Ishikawa (cell line): ENCODE measurements around the gene SLC2A8.

Source experiments
- CEBPB ChIP-seq: IDR thresholded peaks from 2 replicates; pipeline ENCODE4 v1.6.1; 2012
- CREB1 ChIP-seq: IDR thresholded peaks from 2 replicates; pipeline ENCODE4 v1.6.1; 2012; ENCODE audit warnings: low read depth
- EGR1 ChIP-seq: IDR thresholded peaks from 2 replicates; pipeline ENCODE4 v1.6.1; 2012
- EP300 ChIP-seq: IDR thresholded peaks from 2 replicates; pipeline ENCODE4 v1.6.1; 2012; ENCODE audit warnings: borderline replicate concordance
- FOXM1 ChIP-seq: IDR thresholded peaks from 2 replicates; pipeline ENCODE4 v1.6.1; 2012; ENCODE audit warnings: low read depth, borderline replicate concordance
- MAX ChIP-seq: IDR thresholded peaks from 2 replicates; pipeline ENCODE4 v1.6.1; 2012
- NFIC ChIP-seq: IDR thresholded peaks from 2 replicates; pipeline ENCODE4 v1.6.1; 2012
- RAD21 ChIP-seq: IDR thresholded peaks from 2 replicates; pipeline ENCODE4 v1.6.1; 2012; ENCODE audit warnings: low read depth
- REST ChIP-seq: IDR thresholded peaks from 2 replicates; pipeline ENCODE4 v1.6.1; 2012; ENCODE audit warnings: low read depth, mild to moderate bottlenecking
- TAF1 ChIP-seq: IDR thresholded peaks from 2 replicates; pipeline ENCODE4 v1.6.1; 2012; ENCODE audit warnings: low read depth, mild to moderate bottlenecking
- USF1 ChIP-seq: IDR thresholded peaks from 2 replicates; pipeline ENCODE4 v1.6.1; 2012
- YY1 ChIP-seq: IDR thresholded peaks from 2 replicates; pipeline ENCODE4 v1.6.1; 2012; ENCODE audit warnings: low read depth
- ZBTB7A ChIP-seq: IDR thresholded peaks from 2 replicates; pipeline ENCODE4 v1.6.1; 2012; ENCODE audit warnings: low read depth

GRCh38 chr9:127368852-127369402, 28.0 kb upstream of the SLC2A8 start:
- TF ChIP-seq CREB1 (no peak), TAF1 (no peak), USF1 (no peak), NFIC (no peak), REST (no peak), YY1 (no peak), FOXM1 (no peak), EP300 (no peak), EGR1 (no peak), CEBPB (no peak), RAD21 (no peak), ZBTB7A (no peak), MAX (no peak)
